GM15510 (cell line): ENCODE results near the gene A2ML1.
"Not testable (repeated sequence)": the region's sequence is repeated elsewhere in the genome, so short reads cannot be mapped to it uniquely, and the experiment has no call there.

ENCODE experiments used
- POLR2A ChIP-seq: IDR thresholded peaks from 3 replicates; pipeline ENCODE4 v1.6.1; 2011; ENCODE audit warnings: borderline replicate concordance; ENCODE audit not compliant: insufficient read length; ENCODE audit errors: extremely low read depth

The A2ML1 gene

GRCh38 chr12:8894986-8895385, 72.6 kb downstream of the A2ML1 start:
- no peak for TF ChIP-seq POLR2A

GRCh38 chr12:8897081-8897480, 74.7 kb downstream of the A2ML1 start:
- no peak for TF ChIP-seq POLR2A

GRCh38 chr12:8899830-8900229, 77.4 kb downstream of the A2ML1 start:
- no peak for TF ChIP-seq POLR2A

- TF ChIP-seq POLR2A = no peak
Observed at GRCh38 chr12:8903646-8904045, 81.2 kb downstream of the A2ML1 start.

GRCh38 chr12:8904665-8905064, 82.2 kb downstream of the A2ML1 start:
- TF ChIP-seq POLR2A = no peak

GRCh38 chr12:8905546-8905945, 83.1 kb downstream of the A2ML1 start:
- TF ChIP-seq POLR2A = no peak

- no peak for TF ChIP-seq POLR2A
Observed at GRCh38 chr12:8906266-8907180, 84.1 kb downstream of the A2ML1 start.

GRCh38 chr12:8907513-8907912, 85.1 kb downstream of the A2ML1 start:
- no peak for TF ChIP-seq POLR2A

- no peak for TF ChIP-seq POLR2A
Observed at GRCh38 chr12:8909752-8910151, 87.3 kb downstream of the A2ML1 start.

GRCh38 chr12:8911606-8912268, 89.3 kb downstream of the A2ML1 start:
- TF ChIP-seq POLR2A = no peak

GRCh38 chr12:8912914-8913313, 90.5 kb downstream of the A2ML1 start:
- no peak for TF ChIP-seq POLR2A

GRCh38 chr12:8913702-8914032, 91.2 kb downstream of the A2ML1 start:
- no peak for TF ChIP-seq POLR2A

- TF ChIP-seq POLR2A = not testable (repeated sequence)
Observed at GRCh38 chr12:8914033-8914715, 91.8 kb downstream of the A2ML1 start, which contains the start of gene PHC1. Gene PHC1, plus strand, starts transcription at chr12:8914509. Its CDS starts 3,169 bp downstream, at chr12:8917678.

- TF ChIP-seq POLR2A = no peak
Observed at GRCh38 chr12:8914716-8915526, 92.5 kb downstream of the A2ML1 start.
